Measurements from ENCODE around the gene MRPL12.
"Not testable (repeated sequence)": the region's sequence is repeated elsewhere in the genome, so short reads cannot be mapped to it uniquely, and the experiment has no call there.

Gene MRPL12

DNA sequence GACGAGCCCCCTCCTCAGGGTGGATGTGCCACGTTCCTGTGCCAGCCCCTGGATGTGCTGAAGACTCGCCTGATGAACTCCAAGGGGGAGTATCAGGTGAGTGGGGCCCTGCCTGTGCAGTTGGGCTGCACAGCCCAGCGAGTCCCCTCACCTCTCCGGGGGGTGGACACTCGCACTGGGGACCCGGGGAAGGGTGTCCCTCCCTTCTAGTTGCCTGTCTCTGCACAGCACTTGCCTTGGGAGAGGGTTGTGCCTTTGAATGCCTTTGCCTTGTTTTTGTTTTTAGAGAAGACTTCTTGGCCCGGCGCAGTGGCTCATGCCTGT is 14.6 kb downstream of the MRPL12 start:
- no peak for DNase-seq

GRCh38 chr17:81719410-81720266 is 16.5 kb downstream of the MRPL12 start:
- DNase-seq: no peak

DNA sequence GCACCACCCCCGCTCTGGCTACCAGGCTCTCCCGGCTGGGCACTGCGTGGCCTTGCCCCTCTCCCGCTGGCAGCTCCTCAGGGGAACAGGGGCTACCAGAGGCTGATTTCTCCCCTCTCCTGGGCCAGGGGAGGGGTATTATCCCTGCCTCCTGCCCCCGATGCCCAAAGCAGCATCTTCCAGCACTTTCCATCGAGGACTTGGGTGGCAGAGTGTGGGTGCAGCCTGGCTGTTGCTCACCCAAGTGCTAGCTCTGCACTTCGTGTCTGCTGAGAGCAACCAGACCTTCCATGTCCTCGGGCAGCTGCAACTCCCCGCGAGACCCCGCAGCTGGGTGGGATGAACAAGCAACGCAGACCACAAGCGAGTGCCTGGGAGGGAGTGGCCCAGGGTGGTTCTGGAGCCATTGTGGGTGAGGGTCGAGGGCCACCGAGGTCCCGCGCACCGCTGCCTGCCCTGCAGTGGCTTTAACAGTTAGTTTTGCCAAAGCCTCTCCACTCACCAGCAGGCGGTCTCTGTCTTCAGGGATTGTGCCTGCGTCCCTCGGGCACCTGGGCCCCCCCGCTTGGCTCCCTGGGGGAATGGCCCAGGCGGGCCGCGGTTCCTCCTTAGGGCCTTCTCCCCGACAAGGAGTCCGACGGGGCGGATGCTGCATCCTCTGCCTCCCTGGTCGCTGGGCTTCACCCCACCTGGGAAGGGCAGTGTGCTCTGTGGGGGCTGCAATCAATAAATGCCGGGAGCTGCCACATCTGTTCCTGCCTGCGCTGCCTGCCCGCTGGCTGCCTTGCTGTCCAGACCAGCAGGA is 17.3 kb downstream of the MRPL12 start:
- no peak for DNase-seq

DNA sequence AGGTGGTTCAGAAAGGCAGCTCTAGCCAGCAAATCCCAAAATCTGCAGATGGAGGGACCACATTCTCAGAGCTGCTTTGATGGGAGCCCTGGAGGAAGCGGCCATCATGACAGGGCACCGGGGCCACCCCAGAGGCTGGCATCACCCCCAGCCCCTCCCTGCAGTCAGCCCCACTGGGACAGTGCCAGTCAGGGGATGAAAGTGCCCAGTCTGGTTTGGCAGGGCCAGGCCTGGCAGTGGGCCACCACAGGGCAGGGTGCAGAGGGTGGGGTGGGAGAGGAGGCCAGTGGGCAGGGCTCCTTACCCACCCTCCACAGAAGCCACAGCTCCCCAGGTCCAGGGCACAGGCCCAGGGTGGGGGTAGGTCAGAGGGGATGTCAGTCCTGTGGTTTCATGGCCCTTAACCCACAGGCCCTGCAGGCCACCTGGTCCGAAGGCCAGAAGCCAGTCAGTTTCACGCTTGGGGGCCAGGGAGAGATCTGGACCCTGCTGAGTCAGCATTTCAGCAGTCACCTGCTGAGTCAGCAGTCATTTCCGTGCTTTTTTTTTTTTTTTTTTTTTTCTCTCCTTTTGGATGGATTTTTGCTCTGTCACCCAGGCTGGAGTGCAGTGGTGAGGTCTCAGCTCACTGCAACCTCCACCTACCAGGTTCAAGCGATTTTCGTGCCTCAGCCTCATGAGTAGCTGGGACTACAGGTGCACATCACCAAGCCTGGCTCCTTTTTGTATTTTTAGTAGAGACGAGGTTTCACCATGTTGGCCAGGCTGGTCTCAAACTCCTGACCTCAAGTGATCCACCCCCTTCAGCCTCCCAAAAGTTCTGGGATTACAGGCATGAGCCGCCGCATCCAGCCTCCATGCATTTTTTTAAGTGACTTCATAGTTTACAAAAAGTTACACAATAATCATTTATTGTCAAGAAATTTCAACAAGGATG is 19.3 kb downstream of the MRPL12 start:
- DNase-seq: no peak

- DNase-seq: no peak
Observed at GRCh38 chr17:81723651-81724209, 20.6 kb downstream of the MRPL12 start.

DNA sequence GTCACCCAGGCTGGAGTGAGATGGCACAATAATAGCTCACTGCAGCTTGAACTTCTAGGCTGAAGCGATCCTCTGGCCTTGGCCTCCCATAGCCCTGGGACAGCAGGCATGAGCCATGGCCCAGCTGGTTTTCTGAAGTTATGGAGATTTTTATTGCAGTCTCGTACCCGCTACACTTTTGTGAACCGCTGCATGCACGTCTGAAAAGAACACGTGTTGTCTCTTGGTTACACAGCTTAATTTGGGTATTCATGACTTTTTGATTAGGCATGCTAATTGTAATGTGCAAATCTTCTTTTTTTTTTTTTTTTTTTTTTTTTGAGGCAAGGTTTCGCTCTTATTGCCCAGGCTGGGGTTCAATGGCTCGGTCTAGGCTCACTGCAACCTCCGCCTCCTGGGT is 22.3 kb downstream of the MRPL12 start:
- no peak for DNase-seq

DNA sequence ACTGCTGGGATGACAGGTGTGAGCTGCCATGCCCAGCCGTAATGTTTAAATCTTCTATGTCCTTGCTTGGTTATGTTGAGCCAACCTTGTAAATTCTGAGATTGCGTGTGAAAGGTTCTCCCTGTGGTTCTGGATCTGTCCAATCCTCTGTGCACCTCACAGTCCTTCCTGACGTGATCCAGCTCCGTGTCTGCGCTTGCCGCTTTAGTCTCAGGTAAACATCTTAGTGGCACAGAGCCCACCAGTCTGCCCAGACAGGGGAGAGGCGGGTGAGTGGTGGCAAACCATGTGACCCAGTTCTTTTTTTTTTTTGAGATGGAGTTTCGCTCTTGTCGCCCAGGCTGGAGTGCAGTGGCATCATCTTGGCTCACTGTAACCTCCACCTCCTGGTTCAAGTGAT is 22.8 kb downstream of the MRPL12 start:
- no peak for DNase-seq

DNA sequence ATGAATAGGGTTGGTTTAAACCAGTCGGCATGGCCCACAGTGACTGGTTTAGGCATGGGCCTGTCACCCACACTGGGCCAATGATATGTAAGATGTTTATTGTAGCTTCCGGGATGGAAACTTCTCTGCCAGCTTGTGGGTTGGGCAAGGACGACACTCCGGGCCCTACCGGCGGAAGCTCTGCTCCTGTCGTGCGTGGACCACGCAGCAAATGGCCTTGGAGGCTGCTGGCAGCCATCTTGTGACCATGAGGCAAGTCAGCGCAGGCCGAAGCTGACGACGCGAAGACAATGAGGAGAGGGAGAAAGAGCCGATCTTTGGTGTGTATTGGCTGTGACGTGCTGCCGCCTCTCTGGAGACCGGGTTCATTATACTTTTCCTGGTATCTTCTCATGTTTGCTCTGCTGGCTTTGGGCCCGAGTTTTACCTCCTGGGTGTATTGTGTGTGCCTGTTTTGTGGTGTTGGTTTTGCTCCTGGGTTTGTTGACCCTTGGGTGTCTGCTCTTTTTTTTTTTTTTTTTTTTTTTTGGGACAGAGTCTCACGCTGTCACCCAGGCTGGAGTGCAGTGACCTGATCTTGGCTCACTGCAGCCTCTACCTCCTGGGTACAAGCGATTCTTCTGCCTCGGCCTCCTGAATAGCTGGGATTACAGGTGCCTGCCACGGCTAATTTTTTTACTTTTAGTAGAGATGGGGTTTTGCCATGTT is 24.3 kb downstream of the MRPL12 start:
- no peak for DNase-seq

DNA sequence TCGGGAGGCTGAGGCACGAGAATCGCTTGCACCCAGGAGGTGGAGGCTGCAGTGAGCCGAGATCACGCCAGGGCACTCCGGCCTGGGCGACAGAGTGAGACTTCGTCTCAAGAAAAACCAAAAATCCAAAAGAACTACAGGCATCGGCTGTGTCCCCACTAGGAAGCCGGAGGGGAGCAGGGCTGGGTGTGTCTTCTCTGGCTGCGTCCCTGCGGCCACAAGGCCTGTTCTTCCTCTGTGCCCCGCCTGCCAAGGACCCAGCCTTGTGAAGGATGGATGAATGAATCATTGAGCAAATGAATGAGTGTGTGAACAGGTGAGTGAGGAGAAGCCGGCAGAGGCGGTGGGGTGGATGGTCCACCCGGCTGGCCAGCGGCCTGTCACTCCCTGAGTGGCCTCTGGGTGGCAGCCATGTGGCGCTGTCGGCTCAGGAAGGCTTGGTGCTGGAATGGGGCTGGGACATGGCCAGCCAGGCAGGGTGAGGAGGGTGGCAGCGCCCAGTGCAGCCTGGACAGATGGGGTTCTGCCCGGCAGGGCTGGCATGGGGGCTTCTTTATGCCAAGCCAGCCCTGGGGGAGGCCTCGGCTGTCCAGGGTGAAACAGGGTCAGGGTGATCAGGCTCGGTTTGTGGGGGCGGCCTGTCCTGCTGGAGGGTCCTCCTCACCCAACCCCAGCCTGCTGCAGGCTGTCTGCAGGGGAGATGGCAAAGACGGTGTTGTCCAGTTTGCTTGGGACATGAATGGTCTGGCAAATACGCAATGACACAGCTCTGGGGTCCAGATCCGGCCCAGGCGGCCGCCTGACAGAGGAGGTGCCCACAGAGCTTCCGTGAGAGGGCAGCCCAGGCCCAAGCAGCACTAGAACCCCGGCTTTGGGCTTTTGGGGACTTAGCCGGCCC is 30.6 kb downstream of the MRPL12 start:
- DNase-seq: peak; percentile 52 to 57

GRCh38 chr17:81734405-81735263 is 31.5 kb downstream of the MRPL12 start:
- no peak for DNase-seq

GRCh38 chr17:81735264-81736102 is 32.3 kb downstream of the MRPL12 start:
- DNase-seq: no peak

GRCh38 chr17:81737947-81738800 is 35.0 kb downstream of the MRPL12 start:
- DNase-seq: no peak

DNA sequence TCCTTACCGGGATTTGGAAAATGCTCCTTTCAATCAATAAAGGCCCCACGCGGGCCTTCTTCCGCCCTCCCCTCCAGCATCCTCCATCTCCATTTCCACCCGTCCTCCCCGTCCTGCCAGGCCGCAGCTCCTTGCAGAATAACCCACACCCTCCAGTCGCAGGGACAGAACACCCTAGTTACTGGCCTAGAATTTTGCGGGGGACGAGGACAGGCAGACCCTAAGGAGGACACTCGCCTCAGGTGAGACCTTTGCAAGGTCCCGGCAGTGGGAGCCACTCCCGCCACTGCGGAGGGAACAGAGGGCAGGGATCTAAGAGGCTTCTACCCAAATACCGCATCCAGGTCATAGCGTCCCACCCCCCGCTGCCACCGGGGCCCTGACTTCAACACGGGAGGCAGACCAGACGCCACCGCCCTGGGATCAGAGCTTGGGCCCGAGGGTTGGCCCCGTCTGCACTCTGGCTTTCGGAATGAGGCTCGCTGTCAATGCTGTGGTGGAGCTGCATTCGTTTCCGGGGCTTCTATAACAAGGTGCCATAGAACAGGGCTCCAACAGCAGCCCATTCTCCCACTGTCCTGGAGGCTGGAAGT is 35.7 kb downstream of the MRPL12 start:
- DNase-seq: no peak

DNA sequence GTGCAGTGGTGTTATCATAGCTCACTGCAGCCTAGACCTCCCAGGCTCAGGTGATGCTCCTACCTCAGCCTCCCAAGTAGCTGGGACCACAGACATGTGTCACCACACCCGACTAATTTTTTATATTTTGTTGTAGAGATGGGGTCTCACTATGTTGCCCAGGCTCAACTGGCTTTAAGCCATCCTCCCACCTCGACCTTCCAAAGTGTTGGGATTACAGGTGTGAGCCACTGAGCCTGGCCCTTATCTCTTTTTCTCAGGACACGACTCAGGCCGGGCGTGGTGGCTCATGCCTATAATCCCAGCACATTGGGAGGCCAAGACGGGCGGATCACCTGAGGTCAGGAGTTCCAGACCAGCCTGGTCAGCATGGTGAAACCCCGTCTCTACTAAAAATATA is 36.4 kb downstream of the MRPL12 start:
- DNase-seq: not testable (repeated sequence)

DNA sequence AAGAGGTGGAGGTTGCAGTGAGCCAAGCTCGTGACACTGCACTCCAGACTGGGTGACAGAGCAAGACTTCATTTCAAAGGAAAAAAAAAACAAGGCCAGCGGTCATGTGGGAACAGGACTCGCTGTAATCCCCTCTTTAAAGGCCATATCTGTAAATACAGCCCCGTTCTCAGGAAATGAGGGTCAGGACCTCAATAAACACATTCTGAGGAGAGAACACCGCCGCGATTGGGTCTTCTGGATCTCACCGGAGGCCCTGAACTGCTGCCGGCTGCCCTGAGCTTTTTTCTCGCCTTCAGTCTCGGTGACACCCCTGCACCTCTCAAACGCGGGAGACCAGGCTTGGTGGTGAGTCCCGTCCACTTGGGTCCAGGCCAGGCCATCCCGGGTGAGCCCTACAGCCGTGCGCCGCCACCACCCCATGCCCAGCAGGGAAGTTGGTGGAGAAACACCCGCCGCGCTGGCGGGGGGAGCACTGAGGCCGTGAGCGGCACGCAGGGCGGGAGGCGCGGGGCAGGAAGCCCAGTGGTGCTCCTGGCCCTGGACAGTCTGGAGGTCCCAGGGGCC is 37.3 kb downstream of the MRPL12 start:
- no peak for DNase-seq

DNA sequence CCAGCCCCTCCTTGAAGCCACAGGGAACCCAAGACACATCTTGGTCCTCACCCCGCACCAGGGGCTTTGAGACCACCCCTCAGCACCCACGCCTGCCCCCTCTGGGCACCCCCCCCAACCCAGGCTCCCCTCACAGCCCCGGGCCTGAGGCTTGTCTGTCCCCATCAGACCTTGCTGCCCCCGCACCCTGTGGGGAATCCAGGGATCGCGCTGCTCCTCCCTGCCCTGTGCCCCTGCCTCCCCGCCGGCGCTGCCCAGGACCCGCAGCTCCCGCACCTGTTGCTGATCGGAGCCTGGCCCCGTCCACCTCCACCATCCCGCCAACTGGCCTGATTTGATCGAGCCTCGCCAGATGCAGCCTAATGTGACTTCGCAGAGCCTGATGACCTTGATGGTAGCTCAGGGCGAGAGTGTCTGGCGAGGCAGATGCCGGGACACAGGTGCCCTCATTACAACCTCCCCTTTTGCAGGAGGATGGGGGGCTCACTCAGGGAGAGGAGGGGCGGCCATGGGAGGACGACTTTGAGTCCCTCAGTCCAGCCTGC is 38.0 kb downstream of the MRPL12 start:
- DNase-seq: no peak
